Smooth muscle cell of bladder (primary cell): ENCODE results near the gene CDC14B. TPM values are rescaled to one million over a fixed set of nuclear protein-coding genes. Genes with fewer than 3 reads are reported as not detected.

Experiments
- total RNA-seq: library from RNA; depleted of rRNA; stranded (reverse); fragments of >200 nt; gene quantifications from 2 replicates; pipeline ENCODE4 v1.2.3, GENCODE V29; 2014

Gene CDC14B
- 22.8 and 33.7 TPM in 2 replicates for total RNA-seq

DNA sequence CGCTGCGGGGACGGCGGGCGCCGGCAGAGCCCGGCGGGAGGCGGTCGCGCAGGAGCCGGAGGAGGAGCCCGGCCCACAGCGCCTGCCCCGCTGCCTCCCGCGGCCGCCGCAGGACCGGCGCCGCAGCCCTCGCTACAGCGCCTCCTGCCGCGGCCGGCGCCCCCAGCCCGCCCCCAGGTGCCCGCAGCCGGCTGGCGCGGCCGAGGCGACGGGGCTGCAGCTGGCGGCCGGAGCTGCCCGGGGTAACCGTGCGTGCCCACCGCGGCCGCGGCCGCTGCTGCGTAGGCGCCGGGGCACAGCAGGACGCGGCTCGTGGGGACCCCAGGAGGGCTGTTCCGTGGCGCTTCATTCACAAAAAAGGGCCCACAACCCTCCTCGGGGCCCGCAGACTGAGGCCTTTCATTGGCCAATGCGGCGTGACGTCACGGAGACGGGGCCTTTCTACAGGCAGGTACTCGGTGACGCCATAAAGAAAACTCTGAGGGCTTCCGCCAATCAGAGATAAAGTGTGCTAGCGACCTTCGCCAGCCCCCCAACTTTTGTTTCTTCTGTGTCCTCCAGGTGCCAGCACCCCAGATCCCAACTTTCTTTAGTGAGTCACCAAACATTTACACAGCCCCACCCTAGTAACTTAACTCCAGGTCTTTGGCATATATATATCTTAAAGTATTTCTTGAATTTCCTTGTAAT lies at the start of gene CDC14B:
CDC14B (minus strand) TSS at position 353 of the 690 bp plus-strand sequence. CDS start 465 bp downstream, outside the sequence.

DNA sequence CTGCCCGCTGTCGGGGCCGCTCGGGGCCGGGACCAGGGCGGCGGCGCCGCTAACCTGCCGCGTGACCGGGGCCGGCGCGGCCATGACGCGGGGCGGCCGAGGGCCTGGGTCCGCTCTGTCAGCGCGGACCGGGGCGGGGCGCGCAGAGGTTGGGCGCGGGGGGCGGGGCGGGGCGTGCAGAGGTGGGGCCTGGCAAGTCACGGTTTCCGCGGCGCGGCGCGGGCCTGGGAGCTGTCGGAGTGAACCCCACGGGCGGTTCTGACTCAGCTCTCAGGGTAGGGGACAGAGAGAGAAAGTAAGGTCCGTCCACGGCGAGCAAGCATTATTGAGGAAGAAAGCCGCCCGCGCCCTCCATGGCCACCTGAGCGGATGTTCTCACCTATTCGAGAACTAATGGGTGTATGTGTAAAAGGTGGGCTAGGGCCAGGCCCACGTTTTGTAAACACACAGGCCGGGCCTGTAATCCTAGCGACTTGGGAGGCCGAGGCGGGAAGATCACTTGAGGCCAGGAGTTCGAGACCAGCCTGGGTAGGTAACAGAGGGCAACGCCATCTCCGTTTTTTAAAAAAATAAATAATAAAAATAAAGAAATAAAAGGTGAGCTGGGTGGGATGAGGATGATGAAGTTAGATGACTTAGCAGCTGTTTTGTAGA lies 35.7 kb upstream of the CDC14B start, which contains the start of gene PRXL2C:
PRXL2C (minus strand) TSS at position 120 of the 654 bp plus-strand sequence; CDS start at position 84, 36 bp downstream.

Other genes starting within 250 kb of the CDC14B start
- gene SLC35D2, start 236.1 kb downstream of the CDC14B start, total RNA-seq = 13.4 and 17.2 TPM in 2 replicates
- 0.37 and 0.43 TPM in 2 replicates for gene ZNF367, start 201.5 kb downstream of the CDC14B start, total RNA-seq
- 12.8 and 33.6 TPM in 2 replicates for gene HABP4, start 169.7 kb downstream of the CDC14B start, total RNA-seq
- 16.2 and 21.7 TPM in 2 replicates for gene PRXL2C, start 35.5 kb upstream of the CDC14B start, total RNA-seq
- 12.2 and 14.1 TPM in 2 replicates for gene ZNF510, start 158.2 kb upstream of the CDC14B start, total RNA-seq
- 1.8 and 2.4 TPM in 2 replicates for gene ZNF782, start 234.7 kb upstream of the CDC14B start, total RNA-seq